ENCODE measurements around the gene ADAP1. TPM values are rescaled to one million over a fixed set of nuclear protein-coding genes. Genes with fewer than 3 reads are reported as not detected.
A peak's percentile ranks its signal among the peaks of the same experiment; 100 is the strongest.

ADAP1 gene
- polyA plus RNA-seq, 3 donors: 49.1 to 117 (median 72.2) TPM

- no peak overlapping the region for H2AFZ ChIP-seq (ENCODE audit: insufficient read depth, low read depth, low read length, poor library complexity, severe bottlenecking)
- peaks cover 53% of the 10 kb centered on the region for H3K79me2 ChIP-seq (ENCODE audit: insufficient read depth, low read length)
- intact Hi-C loops (cut with micrococcal nuclease): loop anchor here in 1 of 2 donors (2.0 kb wide), 1 partner anchor 43 kb away; the partner anchor contains the start of gene ADAP1
- no peaks in the 10 kb centered on the region for H3K27me3 ChIP-seq (ENCODE audit: control insufficient read depth in 2 of 2, insufficient read depth in 2 of 2, low read length in 2 of 2)
- H3K4me2 ChIP-seq (replicated peaks; ENCODE audit: extremely low read depth, low read length, poor library complexity, severe bottlenecking): no peak overlapping the region
- peak overlapping the region in 1 of 2 donors; percentile 14 for H3K27ac ChIP-seq (ENCODE audit: low read depth in 1 of 2, low read length in 2 of 2)
- peaks cover 60% of the 10 kb centered on the region for H4K20me1 ChIP-seq (ENCODE audit: insufficient read depth, low read length)
- H3K9me3 Mint-ChIP-seq: peaks cover 0 to 7% (median 0%) of the 10 kb centered on the region in 7 donors
- H3K27me3 Mint-ChIP-seq (ENCODE audit: low read depth in 3 of 3): no peaks in the 10 kb centered on the region
- no peak for DNase-seq
- peaks cover 22 to 35% of the 10 kb centered on the region in 2 donors for H3K36me3 Mint-ChIP-seq
- H3K4me1 ChIP-seq (ENCODE audit: control insufficient read depth in 1 of 2, insufficient read depth in 2 of 2, low read length in 2 of 2): peaks cover 75 to 88% of the 10 kb centered on the region in 2 donors
- no peaks in the 10 kb centered on the region for H3K9me3 ChIP-seq (replicated peaks in 1 of 2; ENCODE audit: control insufficient read depth in 1 of 2, insufficient read depth in 1 of 2, low read length in 2 of 2)
- TF ChIP-seq, protein P1, sequence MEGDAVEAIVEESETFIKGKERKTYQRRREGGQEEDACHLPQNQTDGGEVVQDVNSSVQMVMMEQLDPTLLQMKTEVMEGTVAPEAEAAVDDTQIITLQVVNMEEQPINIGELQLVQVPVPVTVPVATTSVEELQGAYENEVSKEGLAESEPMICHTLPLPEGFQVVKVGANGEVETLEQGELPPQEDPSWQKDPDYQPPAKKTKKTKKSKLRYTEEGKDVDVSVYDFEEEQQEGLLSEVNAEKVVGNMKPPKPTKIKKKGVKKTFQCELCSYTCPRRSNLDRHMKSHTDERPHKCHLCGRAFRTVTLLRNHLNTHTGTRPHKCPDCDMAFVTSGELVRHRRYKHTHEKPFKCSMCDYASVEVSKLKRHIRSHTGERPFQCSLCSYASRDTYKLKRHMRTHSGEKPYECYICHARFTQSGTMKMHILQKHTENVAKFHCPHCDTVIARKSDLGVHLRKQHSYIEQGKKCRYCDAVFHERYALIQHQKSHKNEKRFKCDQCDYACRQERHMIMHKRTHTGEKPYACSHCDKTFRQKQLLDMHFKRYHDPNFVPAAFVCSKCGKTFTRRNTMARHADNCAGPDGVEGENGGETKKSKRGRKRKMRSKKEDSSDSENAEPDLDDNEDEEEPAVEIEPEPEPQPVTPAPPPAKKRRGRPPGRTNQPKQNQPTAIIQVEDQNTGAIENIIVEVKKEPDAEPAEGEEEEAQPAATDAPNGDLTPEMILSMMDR (IDR thresholded peaks at IDR 0.05): no peak
- peaks cover 60% of the 10 kb centered on the region for H3K4me1 Mint-ChIP-seq
- H3K27ac Mint-ChIP-seq: peak overlapping the region in 1 of 7 donors; percentile 16
- H3K4me3 Mint-ChIP-seq: no peak overlapping the region
- H3K36me3 ChIP-seq (replicated peaks in 1 of 2; ENCODE audit: control insufficient read depth in 1 of 2, insufficient read depth in 2 of 2, low read length in 2 of 2): peaks cover 8 to 9% of the 10 kb centered on the region in 2 donors
- H3K4me3 ChIP-seq (replicated peaks in 1 of 3; ENCODE audit: low read depth in 2 of 3, low read length in 3 of 3): no peak overlapping the region
- WGBS (ENCODE audit: insufficient coverage): 76% methylated on average over 33 of the region's 41 CpGs
- no peak overlapping the region for H3K9ac ChIP-seq (ENCODE audit: insufficient read depth, low read length, poor library complexity, severe bottlenecking)
Measured at GRCh38 chr7:911791-912480, 42.5 kb downstream of the ADAP1 start.

GRCh38 chr7:910931-911431 lies 43.5 kb downstream of the ADAP1 start:
- H3K9me3 Mint-ChIP-seq: peaks cover 0 to 7% (median 0%) of the 10 kb centered on the region in 7 donors
- no peaks in the 10 kb centered on the region for H3K27me3 Mint-ChIP-seq (ENCODE audit: low read depth in 3 of 3)
- no peak overlapping the region for H2AFZ ChIP-seq (ENCODE audit: insufficient read depth, low read depth, low read length, poor library complexity, severe bottlenecking)
- H3K4me3 Mint-ChIP-seq: no peak overlapping the region
- H3K79me2 ChIP-seq (ENCODE audit: insufficient read depth, low read length): peaks cover 46% of the 10 kb centered on the region
- peak overlapping the region; percentile 92 to 97 (median 96) for H3K27ac Mint-ChIP-seq
- H3K9ac ChIP-seq (ENCODE audit: insufficient read depth, low read length, poor library complexity, severe bottlenecking): peak overlapping the region; percentile 91
- intact Hi-C loops (cut with micrococcal nuclease): loop anchor here in 1 of 2 donors (2.0 kb wide), 1 partner anchor 44 kb away; the partner anchor contains the start of gene ADAP1
- peaks cover 78 to 91% of the 10 kb centered on the region in 2 donors for H3K4me1 ChIP-seq (ENCODE audit: control insufficient read depth in 1 of 2, insufficient read depth in 2 of 2, low read length in 2 of 2)
- 75% methylated on average over 16 of the region's 19 CpGs for WGBS (ENCODE audit: insufficient coverage)
- TF ChIP-seq, protein P1 (IDR thresholded peaks at IDR 0.05): no peak
- H3K27ac ChIP-seq (ENCODE audit: low read depth in 1 of 2, low read length in 2 of 2): peak overlapping the region; percentile 84 to 99
- no peaks in the 10 kb centered on the region for H3K9me3 ChIP-seq (replicated peaks in 1 of 2; ENCODE audit: control insufficient read depth in 1 of 2, insufficient read depth in 1 of 2, low read length in 2 of 2)
- peak overlapping the region in 1 of 3 experiments; percentile 78 for H3K4me3 ChIP-seq (replicated peaks in 1 of 3; ENCODE audit: low read depth in 2 of 3, low read length in 3 of 3)
- H3K36me3 Mint-ChIP-seq: peaks cover 17 to 30% of the 10 kb centered on the region in 2 donors
- peak overlapping the region; percentile 90 for H3K4me2 ChIP-seq (replicated peaks; ENCODE audit: extremely low read depth, low read length, poor library complexity, severe bottlenecking)
- no peaks in the 10 kb centered on the region for H3K27me3 ChIP-seq (ENCODE audit: control insufficient read depth in 2 of 2, insufficient read depth in 2 of 2, low read length in 2 of 2)
- H3K36me3 ChIP-seq (replicated peaks in 1 of 2; ENCODE audit: control insufficient read depth in 1 of 2, insufficient read depth in 2 of 2, low read length in 2 of 2): peaks cover 3 to 8% of the 10 kb centered on the region in 2 donors
- peaks cover 58% of the 10 kb centered on the region for H3K4me1 Mint-ChIP-seq
- peaks cover 55% of the 10 kb centered on the region for H4K20me1 ChIP-seq (ENCODE audit: insufficient read depth, low read length)
- no peak for DNase-seq
